ENCODE measurements around the gene OR52J3. TPM values are rescaled to one million over a fixed set of nuclear protein-coding genes. Genes with fewer than 3 reads are reported as not detected.

OR52J3 gene
- total and polyA plus RNA-seq, 10 of the 15 experiments (the other 5 are each of a cell fraction or from before 2014, with no cell fraction given), result not detected

- RAD21 ChIA-PET (ENCODE audit: unreplicated experiment), result no interaction called here
- FAIRE-seq (no peak), DNase-seq (ENCODE audit: low read depth, low spot score) (no peak), ATAC-seq (no peak)
- H3K4me2 ChIP-seq (ENCODE audit: control insufficient read depth, insufficient read depth), result no peak overlapping the region
- H3K9me3 ChIP-seq (replicated peaks; ENCODE audit: control insufficient read depth, insufficient read depth, low read length), result no peaks in the 10 kb centered on the region
- H3K27ac ChIP-seq (ENCODE audit: control insufficient read depth, insufficient read depth), result no peak overlapping the region
- no peak overlapping the region for H3K4me3 ChIP-seq
- no TSS peak for BruUV-seq (replicated peaks)
- 8% methylated on average over 2 of the region's 2 CpGs for WGBS (ENCODE audit: insufficient coverage, insufficient replicate concordance, low lambda C conversion rate, missing lambda C conversion rate)
- TF ChIP-seq ZBTB33 (IDR thresholded peaks at IDR 0.05) (no peak), SREBF1 (IDR thresholded peaks at IDR 0.05; ENCODE audit: low read length) (no peak), EED (IDR thresholded peaks at IDR 0.05; ENCODE audit: low read depth) (no peak), MTA2 (IDR thresholded peaks at IDR 0.05; ENCODE audit: low read depth) (no peak), EZH2 (IDR thresholded peaks at IDR 0.05; ENCODE audit: borderline replicate concordance, control insufficient read depth, low read depth, low read length) (no peak), STAT3 (IDR thresholded peaks at IDR 0.05; ENCODE audit: low read depth, low read length) (no peak), MEF2A (IDR thresholded peaks at IDR 0.05; ENCODE audit: insufficient read depth, low read depth, low read length) (no peak), MYC (IDR thresholded peaks at IDR 0.05; ENCODE audit: insufficient read depth, insufficient read length, insufficient replicate concordance, low read length, severe bottlenecking) (no peak), HCFC1 (IDR thresholded peaks at IDR 0.05; ENCODE audit: low read length) (no peak), GABPA (IDR thresholded peaks at IDR 0.05; ENCODE audit: low read depth) (no peak), CREB1 (IDR thresholded peaks at IDR 0.05; ENCODE audit: low read depth) (no peak), NKRF (conservative IDR thresholded peaks at IDR 0.05) (no peak), NR2C2 (IDR thresholded peaks at IDR 0.05; ENCODE audit: borderline replicate concordance, control insufficient read depth, insufficient read length, low read depth) (no peak), SREBF2 (IDR thresholded peaks at IDR 0.05; ENCODE audit: low read length) (no peak), ZNF217 (IDR thresholded peaks at IDR 0.05) (no peak), ZNF622 (IDR thresholded peaks at IDR 0.05) (no peak)
- no peaks in the 10 kb centered on the region for H4K20me1 ChIP-seq (ENCODE audit: control insufficient read depth, insufficient read depth)
- H3K27me3 ChIP-seq (replicated peaks in 1 of 2; ENCODE audit: control insufficient read depth in 2 of 2, insufficient read depth in 2 of 2, low read length in 1 of 2), result no peaks in the 10 kb centered on the region
- SMC1A ChIA-PET (ENCODE audit: uncharacterized antibody, unreplicated experiment), result no interaction called here
- intact Hi-C loops (cut with micrococcal nuclease; ENCODE audit: unreplicated experiment), result no loop called here
- in situ Hi-C loops (cut with MboI), result no loop called here
- no peaks in the 10 kb centered on the region for H3K79me2 ChIP-seq (ENCODE audit: control insufficient read depth, insufficient read depth, low read length)
- no peaks in the 10 kb centered on the region for H3K36me3 ChIP-seq (ENCODE audit: control insufficient read depth in 2 of 2, insufficient read depth in 2 of 2, low read length in 1 of 2)
- no peak overlapping the region for H2AFZ ChIP-seq (ENCODE audit: control insufficient read depth, low read depth, low read length)
- H3K9ac ChIP-seq (ENCODE audit: control insufficient read depth, insufficient read depth, low read length), result no peak overlapping the region
- no peaks in the 10 kb centered on the region for H3K4me1 ChIP-seq (ENCODE audit: control insufficient read depth, insufficient read depth, low read length)
- CTCF ChIA-PET, result no interaction called here
- POLR2A ChIA-PET, result no interaction called here
Measured at GRCh38 chr11:5036669-5037068, 9.7 kb upstream of the OR52J3 start.
